ENCODE data around the gene FRMD5.

The FRMD5 gene

DNA sequence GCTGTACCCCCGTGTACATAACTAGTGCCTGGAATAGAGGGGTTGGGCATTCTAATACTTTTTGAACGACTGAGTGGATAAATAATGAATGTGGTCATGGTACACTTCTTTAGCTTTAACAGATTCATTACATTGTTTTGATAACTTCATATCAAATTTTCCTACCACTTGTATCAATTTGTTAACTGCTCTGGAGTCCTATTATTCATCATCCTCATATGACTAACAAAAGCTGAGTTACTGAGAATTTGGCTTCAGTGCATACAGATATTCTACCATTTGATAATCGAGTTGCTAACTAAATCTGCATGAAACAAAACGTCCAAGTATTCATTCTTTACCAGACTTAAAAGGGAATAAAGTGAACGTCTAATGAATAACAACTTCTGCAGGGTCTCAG, 31.7 kb downstream of the FRMD5 start:
- TF ChIP-seq EZH2phosphoT487 (IDR thresholded peaks at IDR 0.05; ENCODE audit: borderline replicate concordance, low read length), result no peak
- TF ChIP-seq, protein P1, sequence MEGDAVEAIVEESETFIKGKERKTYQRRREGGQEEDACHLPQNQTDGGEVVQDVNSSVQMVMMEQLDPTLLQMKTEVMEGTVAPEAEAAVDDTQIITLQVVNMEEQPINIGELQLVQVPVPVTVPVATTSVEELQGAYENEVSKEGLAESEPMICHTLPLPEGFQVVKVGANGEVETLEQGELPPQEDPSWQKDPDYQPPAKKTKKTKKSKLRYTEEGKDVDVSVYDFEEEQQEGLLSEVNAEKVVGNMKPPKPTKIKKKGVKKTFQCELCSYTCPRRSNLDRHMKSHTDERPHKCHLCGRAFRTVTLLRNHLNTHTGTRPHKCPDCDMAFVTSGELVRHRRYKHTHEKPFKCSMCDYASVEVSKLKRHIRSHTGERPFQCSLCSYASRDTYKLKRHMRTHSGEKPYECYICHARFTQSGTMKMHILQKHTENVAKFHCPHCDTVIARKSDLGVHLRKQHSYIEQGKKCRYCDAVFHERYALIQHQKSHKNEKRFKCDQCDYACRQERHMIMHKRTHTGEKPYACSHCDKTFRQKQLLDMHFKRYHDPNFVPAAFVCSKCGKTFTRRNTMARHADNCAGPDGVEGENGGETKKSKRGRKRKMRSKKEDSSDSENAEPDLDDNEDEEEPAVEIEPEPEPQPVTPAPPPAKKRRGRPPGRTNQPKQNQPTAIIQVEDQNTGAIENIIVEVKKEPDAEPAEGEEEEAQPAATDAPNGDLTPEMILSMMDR (IDR thresholded peaks at IDR 0.05; ENCODE audit: low read depth, low read length, poor library complexity, severe bottlenecking), result no peak
- H3K36me3 ChIP-seq (ENCODE audit: control insufficient read depth, low read length), result no peaks in the 10 kb centered on the region
- H3K4me3 ChIP-seq (ENCODE audit: low read length), result no peak overlapping the region
- no peaks in the 10 kb centered on the region for H4K20me1 ChIP-seq (ENCODE audit: control insufficient read depth, insufficient read depth, low read depth, low read length)
- no peak overlapping the region for H3K4me2 ChIP-seq (ENCODE audit: low read length)
- no peak overlapping the region for H3K27ac ChIP-seq (ENCODE audit: low read depth, low read length)
- H3K9me3 ChIP-seq (ENCODE audit: control insufficient read depth, insufficient read depth, low read length), result no peaks in the 10 kb centered on the region
- H3K4me1 ChIP-seq (ENCODE audit: control insufficient read depth, low read length), result no peaks in the 10 kb centered on the region
- no peaks in the 10 kb centered on the region for H3F3A ChIP-seq (ENCODE audit: control insufficient read depth, insufficient read depth)
- no peaks in the 10 kb centered on the region for H3K9me2 ChIP-seq (replicated peaks; ENCODE audit: control insufficient read depth, low read length)
- peaks cover 11% of the 10 kb centered on the region; the same call in 1 of the 2 replicates for H3K27me3 ChIP-seq (ENCODE audit: control insufficient read depth, low read length)
- H3K79me2 ChIP-seq (ENCODE audit: control insufficient read depth, low read length), result no peaks in the 10 kb centered on the region

DNA sequence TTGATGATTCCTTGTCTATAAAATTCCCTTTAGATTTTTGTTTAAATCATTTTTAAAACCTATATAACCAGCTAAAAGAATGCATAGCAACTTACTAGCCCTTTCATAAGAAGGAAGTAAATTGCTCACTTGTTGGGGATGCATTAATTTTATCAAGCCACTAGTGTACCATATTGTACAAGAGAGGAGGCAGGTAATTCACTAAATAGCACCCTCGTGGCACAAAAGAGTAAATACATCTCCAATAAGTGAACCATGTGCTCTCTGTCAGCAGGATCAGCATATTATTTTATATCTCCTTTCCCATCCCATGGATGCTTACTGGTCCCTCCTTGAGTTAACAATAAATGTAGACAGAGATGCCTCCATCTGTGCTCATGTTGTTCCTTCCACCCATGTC, 34.3 kb downstream of the FRMD5 start:
- TF ChIP-seq, protein P1 (IDR thresholded peaks at IDR 0.05; ENCODE audit: low read depth, low read length, poor library complexity, severe bottlenecking), result no peak
- TF ChIP-seq EZH2phosphoT487 (IDR thresholded peaks at IDR 0.05; ENCODE audit: borderline replicate concordance, low read length), result no peak
- Histone ChIP-seq H3K36me3 (ENCODE audit: control insufficient read depth, low read length) (no peaks in the 10 kb centered on the region), H3K4me2 (ENCODE audit: low read length) (no peak overlapping the region), H4K20me1 (ENCODE audit: control insufficient read depth, insufficient read depth, low read depth, low read length) (no peaks in the 10 kb centered on the region), H3K79me2 (ENCODE audit: control insufficient read depth, low read length) (no peaks in the 10 kb centered on the region), H3K9me3 (ENCODE audit: control insufficient read depth, insufficient read depth, low read length) (no peaks in the 10 kb centered on the region), H3K27me3 (ENCODE audit: control insufficient read depth, low read length) (peaks cover 12% of the 10 kb centered on the region; the same call in 1 of the 2 replicates), H3K27ac (ENCODE audit: low read depth, low read length) (no peak overlapping the region), H3K4me1 (ENCODE audit: control insufficient read depth, low read length) (peaks cover 4% of the 10 kb centered on the region; the same call in 1 of the 2 replicates), H3K9me2 (replicated peaks; ENCODE audit: control insufficient read depth, low read length) (no peaks in the 10 kb centered on the region), H3F3A (ENCODE audit: control insufficient read depth, insufficient read depth) (no peaks in the 10 kb centered on the region), H3K4me3 (ENCODE audit: low read length) (no peak overlapping the region)

DNA sequence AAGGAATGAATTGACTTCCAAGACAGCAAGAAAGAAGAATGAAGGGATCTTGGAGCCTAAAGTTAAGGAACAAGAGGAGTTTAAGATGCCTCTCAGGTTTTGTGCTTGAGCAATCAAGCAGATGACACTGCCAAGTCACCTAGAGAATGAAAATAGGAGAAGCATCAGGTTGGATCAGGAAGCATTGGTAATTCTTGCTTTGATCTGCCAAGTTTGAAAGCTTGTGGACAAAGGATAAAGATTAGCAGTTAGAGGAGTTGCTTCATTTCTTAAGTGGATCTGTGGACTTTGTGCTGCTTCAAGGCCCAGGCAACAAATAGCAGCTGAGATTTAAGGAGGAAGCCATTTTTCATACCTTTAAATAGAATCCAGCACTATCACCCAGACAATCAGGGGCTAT, 35.6 kb downstream of the FRMD5 start:
- H3K27me3 ChIP-seq (ENCODE audit: control insufficient read depth, low read length), result peaks cover 12% of the 10 kb centered on the region; the same call in 1 of the 2 replicates
- H3K4me3 ChIP-seq (ENCODE audit: low read length), result no peak overlapping the region
- no peaks in the 10 kb centered on the region for H3K9me3 ChIP-seq (ENCODE audit: control insufficient read depth, insufficient read depth, low read length)
- no peak overlapping the region for H3K4me2 ChIP-seq (ENCODE audit: low read length)
- TF ChIP-seq EZH2phosphoT487 (IDR thresholded peaks at IDR 0.05; ENCODE audit: borderline replicate concordance, low read length), result no peak
- TF ChIP-seq, protein P1 (IDR thresholded peaks at IDR 0.05; ENCODE audit: low read depth, low read length, poor library complexity, severe bottlenecking), result no peak
- no peak overlapping the region for H3K27ac ChIP-seq (ENCODE audit: low read depth, low read length)
- no peaks in the 10 kb centered on the region for H3K36me3 ChIP-seq (ENCODE audit: control insufficient read depth, low read length)
- H3K79me2 ChIP-seq (ENCODE audit: control insufficient read depth, low read length), result no peaks in the 10 kb centered on the region
- no peaks in the 10 kb centered on the region for H3F3A ChIP-seq (ENCODE audit: control insufficient read depth, insufficient read depth)
- H3K9me2 ChIP-seq (replicated peaks; ENCODE audit: control insufficient read depth, low read length), result no peaks in the 10 kb centered on the region
- H3K4me1 ChIP-seq (ENCODE audit: control insufficient read depth, low read length), result peaks cover 4% of the 10 kb centered on the region; the same call in 1 of the 2 replicates
- H4K20me1 ChIP-seq (ENCODE audit: control insufficient read depth, insufficient read depth, low read depth, low read length), result no peaks in the 10 kb centered on the region
